ENCODE measurements around the gene UBE2C. TPM values are rescaled to one million over a fixed set of nuclear protein-coding genes. Genes with fewer than 3 reads are reported as not detected.
A peak's percentile ranks its signal among the peaks of the same experiment; 100 is the strongest.

Gene UBE2C
- total RNA-seq, 1 donor from 2014 or later = 33.0 TPM

- TF ChIP-seq CTCF (IDR thresholded peaks at IDR 0.05; ENCODE audit: partially characterized antibody, unreplicated experiment) = no peak
- Mint-ChIP-seq H3K27ac (ENCODE audit: unreplicated experiment) (no peak overlapping the region), H3K36me3 (ENCODE audit: unreplicated experiment) (no peaks in the 10 kb centered on the region), H3K4me1 (ENCODE audit: low read depth, unreplicated experiment) (no peaks in the 10 kb centered on the region), H3K27me3 (ENCODE audit: unreplicated experiment) (peaks cover 9% of the 10 kb centered on the region), H3K4me3 (ENCODE audit: unreplicated experiment) (no peak overlapping the region), H3K9me3 (ENCODE audit: unreplicated experiment) (peaks cover 3% of the 10 kb centered on the region)
- DNase-seq = no peak
These were observed 9.5 kb downstream of the UBE2C start for GRCh38 chr20:45821947-45822346.

GRCh38 chr20:45822857-45823256 lies 10.4 kb downstream of the UBE2C start:
- H3K27ac Mint-ChIP-seq (ENCODE audit: unreplicated experiment) = no peak overlapping the region

GRCh38 chr20:45823949-45824835 lies 11.7 kb downstream of the UBE2C start:
- peak; percentile 45 for DNase-seq

More at GRCh38 chr20:45822857-45823256, 10.4 kb downstream of the UBE2C start:
- no peaks in the 10 kb centered on the region for H3K4me1 Mint-ChIP-seq (ENCODE audit: low read depth, unreplicated experiment)
- H3K9me3 Mint-ChIP-seq (ENCODE audit: unreplicated experiment) = peaks cover 3% of the 10 kb centered on the region
- H3K4me3 Mint-ChIP-seq (ENCODE audit: unreplicated experiment) = no peak overlapping the region
- no peak for TF ChIP-seq CTCF (IDR thresholded peaks at IDR 0.05; ENCODE audit: partially characterized antibody, unreplicated experiment)
- H3K27me3 Mint-ChIP-seq (ENCODE audit: unreplicated experiment) = peaks cover 9% of the 10 kb centered on the region
- DNase-seq = peak; percentile 50
- H3K36me3 Mint-ChIP-seq (ENCODE audit: unreplicated experiment) = no peaks in the 10 kb centered on the region

GRCh38 chr20:45826381-45827019 lies 14.1 kb downstream of the UBE2C start:
- H3K9me3 Mint-ChIP-seq (ENCODE audit: unreplicated experiment) = peaks cover 3% of the 10 kb centered on the region
- H3K27me3 Mint-ChIP-seq (ENCODE audit: unreplicated experiment) = peaks cover 7% of the 10 kb centered on the region
- H3K27ac Mint-ChIP-seq (ENCODE audit: unreplicated experiment) = no peak overlapping the region
- no peaks in the 10 kb centered on the region for H3K36me3 Mint-ChIP-seq (ENCODE audit: unreplicated experiment)
- H3K4me3 Mint-ChIP-seq (ENCODE audit: unreplicated experiment) = no peak overlapping the region
- no peaks in the 10 kb centered on the region for H3K4me1 Mint-ChIP-seq (ENCODE audit: low read depth, unreplicated experiment)
- no peak for TF ChIP-seq CTCF (IDR thresholded peaks at IDR 0.05; ENCODE audit: partially characterized antibody, unreplicated experiment)
- DNase-seq = no peak

More at GRCh38 chr20:45823949-45824835, 11.7 kb downstream of the UBE2C start:
- H3K27ac Mint-ChIP-seq (ENCODE audit: unreplicated experiment) = no peak overlapping the region
- H3K9me3 Mint-ChIP-seq (ENCODE audit: unreplicated experiment) = peaks cover 3% of the 10 kb centered on the region
- H3K27me3 Mint-ChIP-seq (ENCODE audit: unreplicated experiment) = peaks cover 9% of the 10 kb centered on the region
- TF ChIP-seq CTCF (IDR thresholded peaks at IDR 0.05; ENCODE audit: partially characterized antibody, unreplicated experiment) = no peak
- no peaks in the 10 kb centered on the region for H3K36me3 Mint-ChIP-seq (ENCODE audit: unreplicated experiment)
- H3K4me1 Mint-ChIP-seq (ENCODE audit: low read depth, unreplicated experiment) = no peaks in the 10 kb centered on the region
- peak overlapping the region; percentile 49 for H3K4me3 Mint-ChIP-seq (ENCODE audit: unreplicated experiment)
